GM12878 (cell line): Measurements from ENCODE around the gene PLSCR3. TPM values are rescaled to one million over a fixed set of nuclear protein-coding genes. Genes with fewer than 3 reads are reported as not detected.

Experiments
- CBX3 ChIP-seq: fragments of 200-600 bp; sonication (generic); IDR thresholded peaks from 2 replicates; pipeline ENCODE4 v1.6.1; 2016; ENCODE audit warnings: low read depth, borderline replicate concordance
- CHD4 ChIP-seq: fragments of 200-600 bp; sonication (generic); IDR thresholded peaks from 2 replicates; pipeline ENCODE4 v1.6.1; 2016; ENCODE audit warnings: mild to moderate bottlenecking
- EGR1 ChIP-seq, 2 experiments: IDR thresholded peaks; 1 replicate in 1 of 2; 2 replicates in 1 of 2; pipeline ENCODE4 v1.6.1; 2011 to 2012; ENCODE audit warnings: low read depth in 2 of 2, low read length in 2 of 2, borderline replicate concordance in 1 of 2, mild to moderate bottlenecking in 1 of 2, moderate library complexity in 1 of 2
- ETV6 ChIP-seq, 2 experiments: fragments of 450-650 bp in 1 of 2; IDR thresholded peaks in 1 of 2; conservative IDR thresholded peaks in 1 of 2; 2 replicates each; pipeline ENCODE4 v1.6.1; 2014; ENCODE audit warnings: antibody characterized with exemption in 1 of 2, borderline replicate concordance in 1 of 2, low read depth in 1 of 2, mild to moderate bottlenecking in 1 of 2, moderate library complexity in 1 of 2
- FOS ChIP-seq: IDR thresholded peaks from 3 replicates; pipeline ENCODE4 v1.6.1; 2011; ENCODE audit warnings: borderline replicate concordance; ENCODE audit not compliant: insufficient read length; ENCODE audit errors: extremely low read depth
- IKZF2 ChIP-seq, 2 experiments: fragments of 450-650 bp; IDR thresholded peaks; 2 replicates each; pipeline ENCODE4 v1.6.1; 2017; ENCODE audit warnings: mild to moderate bottlenecking in 2 of 2, moderate library complexity in 2 of 2
- JUND ChIP-seq: IDR thresholded peaks from 2 replicates; pipeline ENCODE4 v1.6.1; 2012; ENCODE audit warnings: low read depth, mild to moderate bottlenecking, low read length, improper control_type of control experiment, moderate library complexity
- KDM1A ChIP-seq: fragments of 200-600 bp; sonication (generic); IDR thresholded peaks from 2 replicates; pipeline ENCODE4 v1.6.1; 2016; ENCODE audit warnings: borderline replicate concordance
- MEF2B ChIP-seq: fragments of 450-650 bp; IDR thresholded peaks from 2 replicates; pipeline ENCODE4 v1.6.1; 2018; ENCODE audit warnings: mild to moderate bottlenecking, moderate library complexity; ENCODE audit not compliant: partially characterized antibody, poor library complexity, severe bottlenecking
- MLLT1 ChIP-seq: fragments of 450-650 bp; IDR thresholded peaks from 2 replicates; pipeline ENCODE4 v1.6.1; 2016; ENCODE audit warnings: mild to moderate bottlenecking
- MTA3 ChIP-seq: IDR thresholded peaks from 2 replicates; pipeline ENCODE4 v1.6.1; 2012; ENCODE audit warnings: low read length, inconsistent platforms, borderline replicate concordance
- MYB ChIP-seq: fragments of 150-350 bp; IDR thresholded peaks from 2 replicates; pipeline ENCODE4 v1.6.1; 2014; ENCODE audit warnings: mild to moderate bottlenecking, low read depth, low read length, borderline replicate concordance
- NFYB ChIP-seq: IDR thresholded peaks from 2 replicates; pipeline ENCODE4 v1.6.1; 2011; ENCODE audit warnings: low read depth, mild to moderate bottlenecking, low read length, improper control_type of control experiment, moderate library complexity; ENCODE audit not compliant: insufficient read depth
- NR2F1 ChIP-seq: fragments of 450-650 bp; conservative IDR thresholded peaks from 2 replicates; pipeline ENCODE4 v1.6.1; 2017; ENCODE audit warnings: mild to moderate bottlenecking
- PAX5 ChIP-seq: IDR thresholded peaks from 2 replicates; pipeline ENCODE4 v1.6.1; 2011; ENCODE audit warnings: low read depth, low read length, borderline replicate concordance
- RBBP5 ChIP-seq: fragments of 200-600 bp; sonication (generic); conservative IDR thresholded peaks from 2 replicates; pipeline ENCODE4 v1.6.1; 2016
- RELA ChIP-seq: fragments of 450-650 bp; IDR thresholded peaks from 2 replicates; pipeline ENCODE4 v1.8.0; 2014; ENCODE audit warnings: borderline replicate concordance; ENCODE audit not compliant: partially characterized antibody
- REST ChIP-seq: IDR thresholded peaks from 2 replicates; pipeline ENCODE4 v1.6.1; 2012; ENCODE audit warnings: mild to moderate bottlenecking, low read depth, low read length
- SMAD5 ChIP-seq: IDR thresholded peaks from 2 replicates; pipeline ENCODE4 v1.6.1; 2016; ENCODE audit warnings: antibody characterized with exemption, low read depth
- SREBF2 ChIP-seq: IDR thresholded peaks from 2 replicates; pipeline ENCODE4 v1.6.1; 2012; ENCODE audit warnings: mild to moderate bottlenecking, low read length
- YBX1 ChIP-seq: fragments of 450-650 bp; IDR thresholded peaks from 2 replicates; pipeline ENCODE4 v1.6.1; 2016; ENCODE audit warnings: antibody characterized with exemption
- ZNF592 ChIP-seq: fragments of 450-650 bp; IDR thresholded peaks from 2 replicates; pipeline ENCODE4 v1.6.1; 2017; ENCODE audit warnings: mild to moderate bottlenecking, moderate library complexity
- ZNF622 ChIP-seq: fragments of 450-650 bp; IDR thresholded peaks from 2 replicates; pipeline ENCODE4 v1.6.1; 2017; ENCODE audit warnings: mild to moderate bottlenecking, inconsistent platforms
- polyA plus RNA-seq, 11 experiments: library from polyadenylated mRNA; depleted of rRNA in 4 of 11; unstranded in 6 of 11; stranded (reverse) in 5 of 11; fragments of >200 nt; fragmentation: Nextera tagmentation in 4 of 11; fragmentation: Illumina TruSeq in 1 of 11; extraction: Ambion mirVana in 4 of 11; extraction: Trizol in 1 of 11; gene quantifications; 1 replicate in 1 of 11; 2 replicates in 10 of 11; pipeline versions ENCODE4 v1.2.1 to v1.2.3, GENCODE V29; 2011 to 2016; ENCODE audit warnings: inconsistent platforms in 2 of 11, missing spikeins in 2 of 11, low read depth in 1 of 11
- total RNA-seq, 4 experiments: library from RNA; depleted of rRNA in 3 of 4; stranded (reverse); fragments of >200 nt in 3 of 4; fragmentation: Illumina TruSeq in 1 of 4; extraction: Trizol in 1 of 4; gene quantifications; 2 replicates each; pipeline versions ENCODE4 v1.2.1 to v1.2.3, GENCODE V29; 2013 to 2021

Gene PLSCR3
- total and polyA plus RNA-seq, 10 of the 15 experiments (the other 5 are each of a cell fraction or from before 2014, with no cell fraction given), result 9.9 to 51.4 (median 43.4) TPM

- no peak for TF ChIP-seq ETV6 (conservative IDR thresholded peaks at IDR 0.05 in 1 of 2, IDR thresholded peaks at IDR 0.05 in 1 of 2; ENCODE audit: borderline replicate concordance in 1 of 2, low read depth in 1 of 2)
- TF ChIP-seq MYB, result no peak
- TF ChIP-seq JUND, result no peak
- peak; percentile 69 for TF ChIP-seq RELA
- no peak for TF ChIP-seq CBX3
- TF ChIP-seq ZNF592, result no peak
- no peak for TF ChIP-seq KDM1A
- 0 out of 2 replicates have a peak, but pooled peaks have one; percentile 9 for TF ChIP-seq NR2F1
- no peak for TF ChIP-seq MTA3
- TF ChIP-seq EGR1 (IDR thresholded peaks at IDR 0.05; ENCODE audit: borderline replicate concordance in 1 of 2, low read depth in 2 of 2, low read length in 2 of 2), result peak in 1 of 2 experiments; percentile 38; a peak in 1 of 3 replicates
- TF ChIP-seq IKZF2 (IDR thresholded peaks at IDR 0.05), result no peak; a peak in 2 of 4 replicates
- TF ChIP-seq PAX5, result peak; percentile 48; the same call in 1 of the 2 replicates
- no peak for TF ChIP-seq SREBF2
- no peak for TF ChIP-seq CHD4
- no peak for TF ChIP-seq MEF2B
- no peak for TF ChIP-seq RBBP5
- no peak for TF ChIP-seq ZNF622
- no peak for TF ChIP-seq MLLT1
- no peak for TF ChIP-seq YBX1
- no peak for TF ChIP-seq FOS
- no peak for TF ChIP-seq NFYB
- no peak for TF ChIP-seq REST
- no peak for TF ChIP-seq SMAD5
These were observed 46.5 kb upstream of the PLSCR3 start (continued) for GRCh38 chr17:7440834-7441195.
